Sigmoid colon (tissue), 4 donors: ENCODE measurements around the gene RANBP17.

ENCODE experiments used
- EP300 ChIP-seq, 4 donors: sonication (generic); formaldehyde crosslinking; IDR thresholded peaks; one replicate each; pipeline ENCODE4 v1.6.1; 2017; ENCODE audit warnings: antibody characterized with exemption in 4 of 4
- TF ChIP-seq, protein P1 (sequence below), 4 experiments: fragments of 450-650 bp in 3 of 4; fragments of 200-600 bp in 1 of 4; IDR thresholded peaks; one replicate each; pipeline ENCODE4 v1.5.1; 2016 to 2019; ENCODE audit warnings: antibody characterized with exemption in 4 of 4, mild to moderate bottlenecking in 3 of 4, moderate library complexity in 2 of 4

DNA sequence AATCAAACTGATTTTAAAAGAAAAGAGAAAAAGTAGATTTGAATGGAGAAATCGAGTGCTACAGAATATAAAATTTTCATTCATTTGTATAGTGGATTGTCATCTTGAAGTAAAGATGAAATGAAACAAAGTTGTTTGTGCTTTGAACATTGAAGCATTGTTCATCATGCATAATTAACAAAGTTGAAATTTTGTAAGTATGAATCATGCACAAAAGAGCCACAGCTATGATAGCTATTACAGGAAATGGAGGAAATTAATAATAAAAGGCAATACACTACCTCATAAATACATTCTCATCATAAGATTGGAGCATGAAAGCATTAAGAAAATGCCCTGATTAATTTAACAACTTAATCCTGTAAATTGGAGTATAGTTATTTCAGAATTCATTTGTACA, 293.8 kb downstream of the RANBP17 start:
- TF ChIP-seq, protein P1, sequence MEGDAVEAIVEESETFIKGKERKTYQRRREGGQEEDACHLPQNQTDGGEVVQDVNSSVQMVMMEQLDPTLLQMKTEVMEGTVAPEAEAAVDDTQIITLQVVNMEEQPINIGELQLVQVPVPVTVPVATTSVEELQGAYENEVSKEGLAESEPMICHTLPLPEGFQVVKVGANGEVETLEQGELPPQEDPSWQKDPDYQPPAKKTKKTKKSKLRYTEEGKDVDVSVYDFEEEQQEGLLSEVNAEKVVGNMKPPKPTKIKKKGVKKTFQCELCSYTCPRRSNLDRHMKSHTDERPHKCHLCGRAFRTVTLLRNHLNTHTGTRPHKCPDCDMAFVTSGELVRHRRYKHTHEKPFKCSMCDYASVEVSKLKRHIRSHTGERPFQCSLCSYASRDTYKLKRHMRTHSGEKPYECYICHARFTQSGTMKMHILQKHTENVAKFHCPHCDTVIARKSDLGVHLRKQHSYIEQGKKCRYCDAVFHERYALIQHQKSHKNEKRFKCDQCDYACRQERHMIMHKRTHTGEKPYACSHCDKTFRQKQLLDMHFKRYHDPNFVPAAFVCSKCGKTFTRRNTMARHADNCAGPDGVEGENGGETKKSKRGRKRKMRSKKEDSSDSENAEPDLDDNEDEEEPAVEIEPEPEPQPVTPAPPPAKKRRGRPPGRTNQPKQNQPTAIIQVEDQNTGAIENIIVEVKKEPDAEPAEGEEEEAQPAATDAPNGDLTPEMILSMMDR (IDR thresholded peaks at IDR 0.05) = no peak
- TF ChIP-seq EP300 (IDR thresholded peaks at IDR 0.05) = no peak
